Measurements from ENCODE around the gene ALG1L2.
A peak's percentile ranks its signal among the peaks of the same experiment; 100 is the strongest.
"Not testable (repeated sequence)": the region's sequence is repeated elsewhere in the genome, so short reads cannot be mapped to it uniquely, and the experiment has no call there.

ALG1L2 gene

DNA sequence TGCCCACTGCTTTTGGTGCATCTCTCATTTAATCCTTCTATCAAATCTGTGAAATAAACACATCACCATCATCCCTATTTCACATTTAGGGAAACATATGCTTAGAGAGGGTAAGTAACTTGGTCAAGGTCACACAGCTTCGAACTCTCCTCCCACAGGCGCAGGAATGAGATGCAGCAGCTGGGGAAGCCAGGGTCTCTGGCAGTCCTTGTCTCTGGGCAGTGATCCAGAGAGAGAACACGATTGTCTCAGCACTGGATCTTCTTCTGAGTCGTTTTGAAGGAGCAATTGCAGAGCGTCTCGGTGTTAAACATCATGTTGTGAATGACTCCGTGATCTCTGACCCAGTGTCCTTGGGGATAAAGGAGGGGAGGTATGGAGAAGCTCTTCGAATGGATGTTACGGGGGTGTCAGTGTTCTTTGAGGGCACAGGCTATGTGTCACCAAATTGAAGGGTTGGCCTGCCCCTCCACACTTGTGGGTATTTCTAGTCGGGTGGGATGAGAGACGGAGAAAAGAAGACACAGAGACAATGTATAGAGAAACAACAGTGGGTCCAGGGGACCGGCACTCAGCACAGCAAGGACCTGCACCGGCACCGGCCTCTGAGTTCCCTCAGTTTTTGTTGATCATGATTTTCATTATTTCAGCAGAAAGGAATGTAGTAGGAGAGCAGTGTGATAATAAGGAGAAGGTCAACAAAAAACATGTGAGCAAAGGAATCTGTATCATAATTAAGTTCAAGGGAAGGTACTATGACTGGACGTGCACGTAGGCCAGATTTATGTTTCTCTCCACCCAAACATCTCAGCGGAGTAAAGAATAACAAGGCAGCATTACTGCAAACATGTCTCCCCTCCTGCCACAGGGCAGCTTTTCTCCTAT lies 41.5 kb downstream of the ALG1L2 start:
- DNase-seq (ENCODE audit: low spot score), result not testable (repeated sequence)

- not testable (repeated sequence) for DNase-seq (ENCODE audit: low spot score)
Measured at GRCh38 chr3:130125406-130125805, 43.8 kb downstream of the ALG1L2 start.

- not testable (repeated sequence) for DNase-seq (ENCODE audit: low spot score)
Measured at GRCh38 chr3:130136337-130136736, 54.7 kb downstream of the ALG1L2 start.

DNA sequence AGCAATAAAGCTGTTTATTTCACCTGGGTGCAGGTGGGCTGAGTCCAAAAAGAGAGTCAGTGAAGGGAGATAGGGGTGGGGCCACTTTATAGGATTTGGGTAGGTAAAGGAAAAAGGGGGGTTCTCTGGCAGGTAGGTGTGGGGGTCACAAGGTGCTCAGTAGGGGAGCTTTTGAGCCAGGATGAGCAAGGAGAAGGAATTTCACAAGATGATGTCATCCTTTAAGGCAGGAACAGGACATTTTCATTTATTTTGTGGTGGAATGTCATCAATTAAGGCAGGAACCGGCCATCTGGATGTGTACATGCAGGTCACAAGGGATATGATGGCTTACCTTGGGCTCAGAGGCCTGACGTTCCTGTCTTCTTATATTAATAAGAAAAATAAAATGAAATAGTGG lies 56.1 kb downstream of the ALG1L2 start:
- not testable (repeated sequence) for DNase-seq (ENCODE audit: low spot score)

GRCh38 chr3:130138992-130139391 lies 57.4 kb downstream of the ALG1L2 start:
- DNase-seq (ENCODE audit: low spot score), result not testable (repeated sequence)

DNA sequence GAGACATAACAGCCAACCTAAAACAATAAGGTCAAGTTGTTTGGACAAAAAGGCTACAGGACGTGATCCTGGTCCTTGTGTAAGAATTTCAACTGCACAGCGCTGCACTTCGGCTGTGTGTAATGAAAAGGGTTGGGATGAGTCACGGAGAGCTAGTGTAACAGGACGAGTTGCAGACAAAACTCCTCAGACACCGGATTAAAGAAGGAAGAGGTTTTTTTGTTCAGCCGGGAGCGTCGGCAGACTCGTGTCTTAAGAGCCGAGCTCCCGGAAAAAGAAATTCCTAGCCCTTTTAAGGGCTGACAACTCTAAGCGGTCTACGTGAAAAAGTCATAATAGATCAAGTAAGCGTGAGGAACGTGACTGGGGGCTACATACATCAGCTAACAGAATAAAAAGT lies 59.1 kb downstream of the ALG1L2 start:
- peak; percentile 17 for DNase-seq (ENCODE audit: low spot score)

DNA sequence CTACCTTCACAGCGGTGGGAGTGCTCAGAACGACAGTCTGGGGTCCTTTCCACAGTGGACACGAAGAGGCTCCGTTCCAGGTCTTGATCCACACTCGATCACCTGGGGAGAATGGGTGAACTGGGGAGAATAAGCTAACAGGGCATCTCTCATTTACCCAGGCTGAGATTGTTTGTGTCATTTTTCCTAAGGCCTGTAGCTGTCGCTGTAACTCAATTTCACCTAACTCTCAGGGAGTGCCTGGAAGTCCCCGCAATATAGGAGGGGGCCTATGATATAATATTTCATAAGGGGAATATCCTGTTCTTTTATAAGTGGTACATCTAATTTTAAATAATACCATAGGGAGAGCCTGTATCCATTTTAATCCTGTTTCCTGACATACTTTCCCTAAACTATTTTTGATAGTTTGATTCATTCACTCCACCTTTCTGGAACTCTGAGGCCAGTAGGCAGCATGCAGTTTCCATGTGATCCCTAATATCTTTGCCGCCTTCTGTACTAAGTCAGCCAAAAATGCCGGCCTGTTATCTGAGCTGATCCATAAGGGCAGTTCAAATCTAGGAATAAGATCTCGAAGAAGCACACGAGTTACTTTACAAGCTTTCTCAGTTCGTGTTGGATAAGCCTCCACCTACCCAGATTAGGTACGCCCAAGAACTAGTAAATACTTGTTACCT lies 62.2 kb downstream of the ALG1L2 start:
- not testable (repeated sequence) for DNase-seq (ENCODE audit: low spot score)

GRCh38 chr3:130144328-130144650 lies 62.7 kb downstream of the ALG1L2 start:
- not testable (repeated sequence) for DNase-seq (ENCODE audit: low spot score)

DNA sequence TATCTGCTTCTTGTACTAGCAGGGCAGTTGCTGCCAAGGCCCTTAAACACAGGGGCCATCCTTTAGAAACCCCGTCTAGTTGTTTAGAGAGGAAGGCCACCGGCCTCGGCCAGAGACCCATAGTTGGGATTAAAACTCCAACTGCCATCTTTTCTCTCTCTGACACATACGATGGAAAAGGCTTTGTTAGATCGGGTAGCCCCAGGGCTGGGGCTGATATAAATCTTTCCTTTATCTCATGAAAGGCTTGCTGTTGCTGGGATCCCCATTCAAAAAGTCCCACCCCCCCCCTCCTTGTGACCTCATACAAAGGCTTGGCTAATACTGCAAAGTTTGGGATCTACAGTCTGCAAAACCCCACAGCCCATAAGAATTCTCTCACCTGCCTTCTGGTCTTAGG lies 63.8 kb downstream of the ALG1L2 start:
- DNase-seq (ENCODE audit: low spot score), result not testable (repeated sequence)

GRCh38 chr3:130146465-130146864 lies 64.8 kb downstream of the ALG1L2 start:
- DNase-seq (ENCODE audit: low spot score), result not testable (repeated sequence)
